HG03103 (cell line): Measurements from ENCODE around the gene NPAS3.

Experiments
- ATAC-seq: cut with Tn5 transposase; IDR thresholded peaks from one replicate; pipeline ENCODE4 v1.9.1; 2021; ENCODE audit warnings: low read depth; ENCODE audit not compliant: unreplicated experiment

Gene NPAS3

GRCh38 chr14:33589334-33589733 lies 650.7 kb downstream of the NPAS3 start:
- no peak for ATAC-seq

DNA sequence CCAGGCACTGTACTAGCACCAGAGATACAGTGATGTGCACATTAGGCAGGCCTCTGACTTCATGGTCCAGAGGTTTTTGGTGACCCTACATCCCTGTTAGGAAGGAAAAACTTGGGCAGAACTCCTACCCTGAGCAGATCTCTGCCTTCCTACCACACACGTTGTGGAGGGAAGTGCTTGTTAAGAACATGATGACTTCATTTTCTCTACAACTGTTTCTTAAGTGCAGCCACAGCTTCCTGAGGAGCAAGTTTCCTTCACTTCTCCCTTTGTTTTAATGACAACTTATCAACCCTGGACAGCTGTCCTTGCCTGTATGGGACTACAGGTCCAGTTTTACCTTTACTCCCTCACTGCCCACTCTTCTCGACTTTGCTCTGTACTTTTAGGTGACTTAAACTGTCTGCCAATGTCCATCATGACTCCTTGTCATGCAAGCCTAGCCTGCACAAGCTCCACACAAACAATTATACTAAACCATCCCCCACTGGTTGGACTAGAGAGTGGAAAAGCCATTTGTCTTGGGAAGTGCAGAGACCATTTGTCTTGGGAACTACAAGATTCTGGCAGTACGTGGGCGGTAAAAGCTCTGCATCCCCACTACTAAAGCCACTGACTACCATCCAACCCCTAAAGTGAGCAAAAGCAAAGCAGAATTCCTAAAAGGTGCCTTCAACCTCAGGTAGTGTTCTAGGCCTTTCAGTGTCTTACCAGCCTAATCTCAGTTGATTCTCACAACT lies 652.4 kb downstream of the NPAS3 start:
- ATAC-seq: no peak

GRCh38 chr14:33592297-33592696 lies 653.6 kb downstream of the NPAS3 start:
- ATAC-seq: no peak

GRCh38 chr14:33596211-33597080 lies 657.8 kb downstream of the NPAS3 start:
- no peak for ATAC-seq

- no peak for ATAC-seq
These were observed 659.9 kb downstream of the NPAS3 start for GRCh38 chr14:33598582-33598981.

DNA sequence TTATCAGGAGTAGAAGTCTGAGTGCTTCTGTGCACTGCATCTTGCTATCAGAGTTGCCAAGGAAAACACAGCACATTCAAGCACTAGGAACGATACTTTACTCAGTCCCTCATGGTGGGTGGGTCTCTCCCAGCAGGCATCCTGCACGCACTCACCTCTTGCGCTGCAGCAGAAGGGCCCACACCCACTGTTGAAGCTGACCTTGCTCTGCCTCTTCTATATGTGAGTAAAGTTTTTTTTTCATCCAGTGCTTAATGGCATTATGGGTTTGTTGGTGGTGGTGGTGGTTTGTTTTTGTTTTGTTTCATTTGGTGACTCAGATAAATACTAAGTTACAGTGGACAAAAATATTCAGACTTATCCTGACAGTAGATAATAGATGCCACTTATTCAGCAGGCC lies 663.7 kb downstream of the NPAS3 start:
- no peak for ATAC-seq

GRCh38 chr14:33606591-33606990 lies 667.9 kb downstream of the NPAS3 start:
- no peak for ATAC-seq

DNA sequence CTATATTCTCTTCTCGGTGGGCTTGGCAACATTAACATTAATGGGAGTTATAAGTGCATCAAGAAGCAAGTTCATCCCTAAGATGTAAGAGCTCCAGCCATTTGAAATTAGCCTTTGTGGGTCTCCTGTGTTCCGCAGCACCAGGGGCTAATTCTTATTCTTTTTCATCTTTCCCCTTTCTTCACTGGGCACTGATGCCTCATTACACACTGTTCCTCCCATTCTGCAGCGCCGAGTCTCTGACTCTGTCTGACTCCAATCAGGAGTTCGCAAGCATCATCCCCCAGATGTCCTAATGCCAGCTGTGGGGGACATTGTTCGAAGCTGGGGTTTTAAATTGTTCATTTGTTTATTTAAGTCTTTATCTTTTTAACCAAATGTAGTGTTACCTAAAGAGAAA lies 670.9 kb downstream of the NPAS3 start:
- ATAC-seq: no peak

DNA sequence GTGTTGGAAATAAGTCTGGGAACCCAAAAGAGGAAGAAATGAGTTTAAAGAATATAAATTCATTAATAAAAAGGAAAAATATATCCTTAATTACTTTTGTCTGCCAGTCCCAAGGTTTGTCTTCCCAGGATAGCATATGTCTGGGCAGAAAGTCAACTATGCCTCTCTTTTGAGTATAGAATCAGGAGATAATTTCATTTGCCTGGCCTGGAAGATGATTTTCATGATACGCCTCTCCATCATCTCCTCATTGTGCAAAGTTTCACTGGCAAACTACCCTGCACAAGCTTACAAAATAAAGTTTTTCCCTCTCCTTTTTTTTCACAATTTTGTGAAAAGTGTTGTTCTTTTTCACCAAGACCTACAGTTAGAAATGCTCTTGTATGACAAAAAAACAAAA lies 671.4 kb downstream of the NPAS3 start:
- ATAC-seq: no peak

DNA sequence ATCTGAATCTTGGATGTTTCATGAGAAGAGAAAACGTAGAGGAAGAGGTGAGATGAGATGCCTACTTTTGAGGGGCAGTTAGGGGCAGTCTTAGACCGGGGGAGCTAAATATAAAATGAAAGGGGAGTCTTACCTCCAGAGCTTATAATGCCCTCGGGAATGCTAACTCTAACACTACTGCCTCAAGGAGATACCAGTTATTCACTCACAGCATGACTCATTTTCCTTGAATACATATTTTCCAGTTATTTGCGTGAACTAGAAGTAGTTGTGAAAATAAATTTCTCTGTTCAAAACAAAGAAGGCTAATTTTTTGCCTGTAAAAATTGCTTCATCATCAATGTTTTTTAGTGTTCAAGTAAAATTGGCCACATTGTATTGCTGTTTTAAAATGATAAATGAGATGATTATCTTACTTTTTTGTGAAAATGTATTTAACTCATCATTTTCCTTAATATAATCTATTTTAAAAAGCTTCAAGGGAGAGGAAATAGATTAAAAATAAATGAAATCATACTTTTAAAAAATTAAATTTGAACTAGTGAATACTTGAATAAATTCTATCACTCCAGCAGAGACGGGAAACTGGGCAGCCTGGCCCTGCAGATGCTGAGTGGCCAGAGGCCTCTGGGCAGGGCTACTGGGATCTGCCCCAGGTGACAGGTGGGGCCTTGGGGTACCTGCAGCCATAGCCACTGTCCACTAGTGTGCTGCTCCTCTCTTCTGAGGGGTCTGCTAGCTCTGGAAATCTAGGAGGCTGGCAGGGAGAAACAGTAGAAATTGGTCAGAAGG lies 672.9 kb downstream of the NPAS3 start:
- ATAC-seq: no peak

DNA sequence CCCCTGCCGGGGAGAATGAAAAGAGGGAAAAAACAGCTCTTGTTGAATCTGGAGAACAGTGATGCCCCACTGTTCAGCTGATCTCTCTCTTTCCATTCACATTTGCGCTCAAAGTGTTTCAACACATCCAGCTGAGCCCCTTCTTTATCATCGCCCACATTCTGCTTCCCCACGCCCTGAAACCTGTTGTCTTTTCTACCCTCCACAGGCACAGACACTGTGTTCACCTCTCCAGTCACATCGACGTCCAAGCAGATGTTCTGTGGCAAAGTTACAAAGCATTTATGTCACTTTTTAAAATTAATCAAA lies 673.5 kb downstream of the NPAS3 start:
- ATAC-seq: no peak

DNA sequence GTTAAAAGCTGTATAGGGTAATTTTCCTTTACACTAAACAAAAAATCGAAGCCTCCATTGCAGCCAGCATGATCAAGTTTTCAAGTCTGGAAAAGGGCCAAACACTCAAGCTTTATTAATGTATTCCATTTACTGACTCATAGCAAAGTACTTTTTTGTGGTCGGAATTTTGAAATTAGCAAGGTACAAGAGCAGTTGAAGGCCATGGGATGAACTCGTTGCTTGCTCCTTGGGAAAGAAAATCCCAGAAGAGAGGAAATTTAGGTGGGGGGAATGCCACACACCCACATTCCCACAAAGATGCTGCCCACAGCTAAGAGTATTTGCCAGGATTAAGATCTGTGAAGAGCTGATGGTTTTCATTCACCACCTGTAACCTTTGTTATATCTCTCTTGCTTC lies 678.5 kb downstream of the NPAS3 start:
- no peak for ATAC-seq

- no peak for ATAC-seq
These were observed 679.9 kb downstream of the NPAS3 start for GRCh38 chr14:33618361-33619105.

GRCh38 chr14:33622496-33622895 lies 683.8 kb downstream of the NPAS3 start:
- no peak for ATAC-seq

DNA sequence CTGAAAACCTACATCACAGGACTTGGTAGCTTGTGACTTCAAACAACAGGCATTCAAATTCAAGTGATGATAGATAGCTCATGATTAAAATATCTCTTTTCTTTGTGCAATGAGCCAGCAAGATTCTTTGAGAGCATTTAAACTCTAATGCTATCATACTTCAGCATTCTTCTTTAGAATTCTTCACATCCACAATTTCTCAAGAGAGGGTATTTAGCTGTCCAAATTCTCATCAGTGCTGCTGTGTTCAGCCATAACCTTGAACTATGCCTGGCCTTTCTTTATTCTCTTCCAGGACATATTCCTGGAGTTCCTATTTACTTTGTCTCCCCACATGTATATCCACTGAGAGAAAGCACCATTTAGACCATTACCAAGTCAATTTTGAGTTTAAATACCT lies 691.1 kb downstream of the NPAS3 start:
- no peak for ATAC-seq

- ATAC-seq: no peak
These were observed 692.3 kb downstream of the NPAS3 start for GRCh38 chr14:33631021-33631420.

- no peak for ATAC-seq
These were observed 692.8 kb downstream of the NPAS3 start for GRCh38 chr14:33631441-33631840.

- no peak for ATAC-seq
These were observed 696.0 kb downstream of the NPAS3 start for GRCh38 chr14:33634631-33635030.

DNA sequence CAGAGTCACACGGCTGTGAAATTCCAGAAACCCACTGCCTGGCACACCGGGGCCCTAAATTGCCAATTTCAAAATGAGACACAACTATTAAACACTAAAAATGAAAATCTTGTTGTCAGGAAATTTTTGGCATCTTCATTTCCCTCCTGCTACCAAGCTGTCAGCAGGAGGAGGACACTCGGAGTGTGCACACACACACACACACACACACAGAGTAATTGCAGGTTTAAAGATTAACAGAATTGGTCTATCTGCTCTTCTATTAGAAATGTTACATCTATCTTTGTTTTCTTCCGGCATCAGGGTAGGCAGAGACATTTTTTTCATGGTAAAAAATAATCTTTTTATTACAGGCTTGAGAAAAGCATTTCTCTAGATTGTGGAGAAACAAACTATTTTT lies 698.0 kb downstream of the NPAS3 start:
- ATAC-seq: no peak

DNA sequence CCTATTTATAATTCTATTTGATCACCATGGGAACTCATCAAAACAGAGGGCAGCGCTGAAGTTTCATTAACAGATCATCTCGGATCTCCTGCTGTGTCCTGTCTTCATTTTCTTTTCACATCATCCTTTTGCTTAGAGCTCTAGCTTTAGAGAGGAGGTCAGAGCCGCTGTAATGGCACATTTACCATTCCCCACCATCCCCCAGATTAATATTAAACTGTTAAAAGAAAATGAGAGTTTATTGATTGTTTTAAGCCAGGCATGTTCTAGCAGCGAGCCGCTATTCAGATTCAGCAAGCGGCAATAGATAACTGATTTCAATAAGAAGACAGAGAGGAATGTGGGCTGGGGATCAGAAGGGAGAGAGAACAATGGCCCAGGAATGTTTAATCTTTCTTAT lies 703.4 kb downstream of the NPAS3 start:
- no peak for ATAC-seq
